Measurements from ENCODE around the gene TBXT. TPM values are rescaled to one million over a fixed set of nuclear protein-coding genes. Genes with fewer than 3 reads are reported as not detected.

TBXT gene
- total RNA-seq, 2 donors from 2014 or later = not detected

DNA sequence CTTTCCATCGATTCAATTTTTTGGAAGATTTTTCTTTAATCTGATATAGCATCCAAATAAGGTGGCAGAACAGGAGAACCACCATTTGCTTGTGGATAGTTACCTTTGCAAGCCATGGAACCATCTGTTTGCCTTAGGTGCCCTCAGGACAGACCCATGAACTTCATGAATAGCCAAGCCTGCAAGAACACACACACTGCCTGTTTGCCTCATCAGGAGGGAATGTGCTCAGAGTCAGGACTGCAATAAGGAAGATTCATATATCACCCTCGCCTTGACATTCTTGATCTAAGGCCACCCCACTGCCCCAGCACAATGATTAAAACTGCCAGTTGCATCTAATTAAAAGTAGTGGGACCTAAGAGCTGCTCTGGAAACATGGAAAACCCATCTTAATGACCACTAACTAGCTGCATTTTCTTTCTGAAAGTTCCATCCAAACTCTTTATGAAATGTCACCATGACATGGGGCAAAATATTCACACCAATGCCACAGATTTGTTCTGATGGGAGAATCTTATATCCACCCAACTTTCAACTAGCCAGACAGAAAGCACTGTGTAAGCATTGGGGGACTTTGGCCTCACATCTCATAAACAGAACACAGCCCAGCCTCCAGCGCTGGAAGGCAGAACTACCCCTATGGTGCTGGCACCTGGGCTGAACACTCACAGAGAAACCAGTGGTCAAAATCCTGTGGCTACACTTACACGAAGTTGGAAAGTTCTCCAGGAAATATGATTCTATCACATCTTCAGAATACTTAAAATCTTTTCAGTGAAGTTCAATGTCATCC lies 48.3 kb downstream of the TBXT start:
- Mint-ChIP-seq H3K4me3 (no peak overlapping the region), H3K36me3 (ENCODE audit: insufficient read depth in 2 of 2) (no peaks in the 10 kb centered on the region), H3K4me1 (ENCODE audit: low read depth) (no peaks in the 10 kb centered on the region), H3K9me3 (peaks cover 0 to 2% of the 10 kb centered on the region in 2 donors), H3K27me3 (ENCODE audit: low read depth) (peaks cover 12% of the 10 kb centered on the region), H3K27ac (no peak overlapping the region)
- DNase-seq = no peak
- ATAC-seq (replicated peaks in 1 of 2) = no peak

DNA sequence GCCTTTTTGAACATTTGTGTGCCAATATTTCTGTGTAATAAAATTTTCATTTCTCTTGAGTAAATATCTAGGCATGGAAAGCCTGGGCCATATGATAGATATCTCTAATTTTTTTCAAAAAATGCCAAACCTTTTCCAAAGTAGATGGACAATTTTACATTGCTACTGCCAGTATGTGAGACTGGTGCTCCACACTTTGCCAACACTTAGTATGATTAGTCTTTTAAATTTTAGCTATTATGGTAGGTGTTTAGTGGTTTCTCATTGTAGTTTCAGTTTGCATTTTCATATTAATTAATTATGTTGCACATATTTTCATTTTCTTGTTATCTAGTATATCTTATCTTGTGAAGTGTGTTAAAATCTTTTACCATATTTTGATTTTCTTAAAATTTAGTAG lies 52.0 kb downstream of the TBXT start:
- DNase-seq = no peak
- peaks cover 0 to 2% of the 10 kb centered on the region in 2 donors for H3K9me3 Mint-ChIP-seq
- no peaks in the 10 kb centered on the region for H3K36me3 Mint-ChIP-seq (ENCODE audit: insufficient read depth in 2 of 2)
- peaks cover 9% of the 10 kb centered on the region for H3K27me3 Mint-ChIP-seq (ENCODE audit: low read depth)
- no peak overlapping the region for H3K4me3 Mint-ChIP-seq
- ATAC-seq (replicated peaks in 1 of 2) = no peak
- H3K4me1 Mint-ChIP-seq (ENCODE audit: low read depth) = no peaks in the 10 kb centered on the region
- H3K27ac Mint-ChIP-seq = no peak overlapping the region

DNA sequence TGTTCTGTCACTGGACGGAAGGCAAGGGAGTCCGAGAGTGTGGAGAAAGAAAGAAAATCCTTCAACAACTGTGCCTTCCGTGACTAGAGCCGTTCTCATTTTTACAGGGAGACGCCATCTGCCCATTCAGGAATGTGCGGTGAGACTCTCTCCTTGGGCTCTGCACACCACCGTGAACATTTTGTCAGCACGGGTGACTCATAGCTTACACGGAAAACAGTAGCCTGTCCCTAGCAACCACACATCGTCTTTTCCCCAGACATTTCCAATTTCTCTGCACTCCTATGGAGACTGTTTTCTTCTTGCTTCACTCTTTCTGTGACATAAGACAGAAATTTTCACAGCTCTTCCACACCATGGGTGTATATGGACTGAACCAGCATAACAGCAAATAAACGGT lies 55.1 kb downstream of the TBXT start:
- H3K27ac Mint-ChIP-seq = no peak overlapping the region

DNA sequence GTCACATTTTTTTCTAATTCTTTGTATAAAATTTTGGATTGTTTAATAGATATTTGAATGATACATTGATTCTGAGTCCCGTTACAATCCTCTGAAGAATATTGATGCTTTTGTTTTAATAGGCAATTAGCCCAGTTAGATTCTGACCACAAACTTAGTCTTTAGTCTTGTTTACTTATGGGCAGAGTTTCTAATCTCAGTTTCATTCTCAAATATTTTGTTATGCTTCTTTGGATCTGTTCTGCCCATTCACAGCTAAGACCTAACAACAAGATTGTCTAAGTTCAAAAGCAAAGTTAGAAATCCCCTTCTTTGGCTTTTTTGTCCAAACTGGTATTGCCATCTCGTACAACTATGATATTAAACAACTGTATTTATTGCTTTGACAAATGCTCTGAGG lies 58.0 kb downstream of the TBXT start:
- ATAC-seq (replicated peaks in 1 of 2) (no peak), DNase-seq (no peak)
- Mint-ChIP-seq H3K9me3 (no peaks in the 10 kb centered on the region), H3K36me3 (ENCODE audit: insufficient read depth in 2 of 2) (no peaks in the 10 kb centered on the region), H3K27me3 (ENCODE audit: low read depth) (peaks cover 28% of the 10 kb centered on the region), H3K27ac (no peak overlapping the region), H3K4me1 (ENCODE audit: low read depth) (peaks cover 11% of the 10 kb centered on the region), H3K4me3 (no peak overlapping the region)

More for the DNA sequence above, 55.1 kb downstream of the TBXT start:
- Mint-ChIP-seq H3K27me3 (ENCODE audit: low read depth) (peaks cover 9% of the 10 kb centered on the region), H3K9me3 (peaks cover 0 to 2% of the 10 kb centered on the region in 2 donors), H3K4me1 (ENCODE audit: low read depth) (no peaks in the 10 kb centered on the region), H3K4me3 (no peak overlapping the region), H3K36me3 (ENCODE audit: insufficient read depth in 2 of 2) (no peaks in the 10 kb centered on the region)
- ATAC-seq (replicated peaks in 1 of 2) (no peak), DNase-seq (no peak)

Other genes with a start within 250 kb of the TBXT start
- under 1 TPM in 1 of 2 donors, not detected in 1; 0.07 TPM for gene PRR18, start 140.5 kb upstream of the TBXT start, total RNA-seq
- gene SFT2D1, start 174.7 kb upstream of the TBXT start, total RNA-seq = 10 to 100 TPM; 39.4 to 44.4 TPM
- gene MPC1, start 215.1 kb upstream of the TBXT start, total RNA-seq = 10 to 100 TPM; 23.6 to 26.8 TPM

Measured in activated T-cell treated with anti-CD3 and anti-CD28 coated beads, Interleukin-2, amount 50 U/mL, for 72 hours (primary cell).